Central memory CD4-positive, alpha-beta T cell (primary cell): ENCODE measurements around the gene TBC1D8.

Source experiments
- DNase-seq: peaks from one replicate; pipeline ENCODE4 v3.0.0; 2022

TBC1D8 gene

DNA sequence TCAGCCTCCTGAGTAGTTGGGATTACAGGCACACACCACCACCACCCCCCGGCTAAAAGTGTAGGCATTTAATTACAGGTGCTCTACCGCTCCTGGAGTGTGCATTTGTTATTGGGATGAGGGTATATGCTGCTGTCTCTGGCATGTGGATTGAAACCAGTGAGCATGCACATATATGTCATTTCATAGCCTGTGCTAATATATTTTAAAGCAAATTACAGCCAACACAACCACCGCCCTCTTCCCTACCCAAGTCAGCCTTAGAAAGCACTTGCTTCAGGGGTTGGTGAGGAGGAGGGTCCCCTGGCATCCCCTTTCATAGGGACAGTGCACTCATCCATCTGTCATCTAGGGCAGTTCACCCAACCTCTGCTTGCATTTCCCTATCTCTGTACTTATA is 10.5 kb upstream of the TBC1D8 start:
- no peak for DNase-seq

DNA sequence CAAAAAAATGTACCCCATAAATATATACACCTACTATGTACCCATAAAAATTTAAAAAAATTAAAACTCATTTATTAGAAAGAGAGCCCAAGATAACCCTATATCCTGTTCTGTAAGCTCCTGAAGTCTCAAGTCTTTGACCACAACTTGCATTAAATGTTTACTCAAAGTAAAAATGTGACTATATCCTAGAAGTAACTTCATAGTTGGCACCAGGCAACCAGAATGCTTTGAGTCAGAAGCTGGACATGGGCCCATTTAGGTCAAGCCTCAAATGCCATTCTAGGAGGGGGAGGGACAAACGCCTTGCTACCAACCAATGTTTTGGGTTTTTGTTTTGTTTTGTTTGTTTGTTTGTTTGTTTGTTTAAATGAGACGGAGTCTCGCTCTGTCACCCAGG is 9.3 kb upstream of the TBC1D8 start:
- DNase-seq: no peak

DNA sequence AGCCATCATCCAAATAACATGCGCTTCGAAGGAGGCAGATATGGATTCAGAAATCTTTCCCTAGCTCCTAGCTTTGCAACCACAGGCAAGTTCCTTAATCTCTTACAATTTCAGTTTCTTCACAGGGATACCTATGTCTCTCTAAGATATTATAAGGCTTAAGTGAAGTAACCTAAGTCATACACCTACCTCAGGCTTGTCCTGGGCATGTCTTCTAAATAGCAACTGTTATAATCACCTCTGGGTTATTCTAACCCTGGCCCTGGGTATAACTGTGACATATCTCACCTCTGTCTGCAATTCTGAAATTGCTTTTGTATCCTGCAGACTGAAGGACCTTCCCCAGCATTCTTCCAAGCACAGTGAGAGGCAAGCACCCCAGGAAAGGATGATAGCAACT is 8.3 kb upstream of the TBC1D8 start:
- no peak for DNase-seq

DNA sequence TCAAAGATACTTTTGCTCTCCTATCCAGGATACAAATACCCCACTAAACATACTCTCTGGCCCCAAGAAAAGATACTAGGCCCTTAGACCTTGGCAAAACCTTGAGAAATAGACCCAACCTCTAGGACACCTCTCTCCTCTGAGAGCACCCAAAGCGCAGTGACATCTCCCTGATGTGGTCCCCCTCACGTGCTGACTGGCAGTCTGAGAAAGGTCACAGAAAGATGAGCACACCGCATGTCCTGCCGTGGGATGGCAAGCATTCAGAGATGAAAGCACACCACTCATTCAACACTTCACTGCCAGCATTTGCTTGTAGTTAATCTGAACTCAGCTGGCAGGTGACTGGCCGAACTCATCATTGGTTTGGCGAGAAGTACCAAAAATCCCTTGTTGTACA is 6.1 kb upstream of the TBC1D8 start:
- DNase-seq: no peak

DNA sequence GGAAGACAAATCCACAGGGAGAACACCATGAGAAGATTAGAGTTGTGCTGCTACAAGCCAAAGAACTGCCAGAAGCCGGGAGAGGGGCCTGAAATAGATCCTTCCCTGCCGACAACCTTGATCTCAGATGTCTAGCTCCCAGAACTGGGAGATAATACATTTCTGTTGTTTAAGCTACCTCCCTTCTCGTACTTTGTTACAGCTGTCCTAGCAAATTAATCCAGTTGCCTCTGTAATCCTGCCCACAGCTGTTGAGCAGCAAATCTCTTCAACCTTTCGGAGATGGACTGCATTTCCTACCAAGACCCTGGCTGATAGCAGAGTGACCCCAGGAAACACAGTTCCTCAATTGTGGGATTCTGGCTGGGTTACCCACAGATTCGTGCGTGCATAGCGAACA is 2.6 kb upstream of the TBC1D8 start:
- DNase-seq: no peak

DNA sequence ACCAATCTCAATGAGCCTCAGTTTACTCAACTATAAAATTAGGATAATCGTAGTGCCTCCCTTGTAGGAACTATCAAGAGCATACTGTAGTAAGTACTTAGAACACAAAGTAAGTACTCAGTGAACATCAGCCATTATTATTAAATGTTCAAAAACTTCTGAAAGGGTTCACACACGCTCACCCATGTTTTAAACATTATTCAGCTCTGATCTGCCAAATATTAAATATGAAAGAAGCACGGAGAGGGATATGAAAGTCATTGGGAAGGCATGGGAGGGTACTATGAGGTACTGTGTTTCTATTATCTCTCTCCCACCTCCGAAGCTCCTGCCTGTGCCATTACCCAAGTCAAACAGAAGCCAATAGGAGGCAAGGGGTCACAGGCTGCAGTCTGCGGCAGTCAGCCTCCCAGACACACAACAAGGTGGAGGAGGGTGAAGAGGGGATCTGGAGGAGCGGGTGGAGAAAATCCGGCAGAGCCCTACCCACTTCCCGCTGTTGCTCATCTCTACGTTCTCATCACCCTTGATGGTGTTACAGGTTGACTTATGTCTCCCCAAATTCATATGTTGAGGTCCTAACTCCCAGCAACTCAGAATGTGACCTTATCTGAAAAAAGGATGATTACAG is 2.0 kb upstream of the TBC1D8 start:
- no peak for DNase-seq

DNA sequence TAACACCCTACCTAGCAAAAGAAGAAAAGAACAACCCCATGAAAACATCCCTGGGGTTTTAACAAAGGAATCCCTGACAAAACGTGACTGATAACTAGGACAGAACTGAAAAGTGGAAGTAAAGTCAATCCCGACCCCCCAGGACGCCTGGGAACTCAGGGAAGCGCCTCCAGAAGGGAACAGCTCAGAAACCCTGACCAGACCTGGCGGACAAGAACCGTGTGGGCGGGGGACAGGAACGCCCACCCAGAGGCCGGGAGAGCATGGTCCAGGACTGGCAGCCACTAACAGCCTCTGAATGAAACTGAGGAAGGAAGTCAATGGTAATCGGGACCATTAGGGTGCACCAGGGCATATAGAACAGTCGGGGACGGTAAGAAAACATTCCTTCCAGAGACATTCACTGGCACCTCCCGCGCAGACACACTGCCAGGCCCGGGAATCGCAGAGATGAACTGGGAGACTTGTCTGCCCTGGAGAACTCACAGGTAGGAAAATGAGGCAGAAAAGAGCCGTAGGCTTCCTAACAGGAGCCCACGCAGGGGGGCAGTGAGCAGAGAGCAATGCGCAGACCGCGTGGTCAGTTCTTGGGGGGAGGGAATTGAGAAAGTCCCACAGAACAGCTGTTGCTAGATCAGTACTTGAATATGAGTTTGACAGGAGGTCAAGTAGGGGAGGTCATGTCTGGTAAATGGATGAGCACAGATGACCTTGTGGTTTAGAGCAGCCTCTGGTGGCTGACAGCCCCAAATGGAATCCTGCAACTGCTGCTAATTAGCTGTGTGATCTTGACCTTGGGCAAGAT is 1.3 kb upstream of the TBC1D8 start:
- DNase-seq: no peak

DNA sequence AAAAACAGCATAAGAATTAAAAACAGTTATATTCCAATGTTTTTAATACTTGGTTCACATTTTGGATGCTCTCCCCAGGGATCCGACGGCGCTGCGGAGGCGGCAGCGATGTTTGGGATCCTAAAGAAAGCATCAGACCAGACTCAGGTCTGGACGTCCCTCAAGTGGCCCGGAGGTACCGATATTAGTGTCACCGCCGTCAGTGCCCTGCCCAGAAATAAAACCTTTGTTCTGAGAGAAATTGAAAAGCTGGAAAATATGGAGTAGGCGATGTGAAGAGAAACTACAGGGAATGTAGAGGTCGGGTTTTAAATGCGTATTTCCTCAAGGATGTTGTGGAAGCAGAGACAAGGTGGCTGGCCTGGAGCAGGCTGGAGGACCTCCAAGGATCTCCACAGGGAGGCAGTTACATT is 683 bp upstream of the TBC1D8 start:
- DNase-seq: no peak

DNA sequence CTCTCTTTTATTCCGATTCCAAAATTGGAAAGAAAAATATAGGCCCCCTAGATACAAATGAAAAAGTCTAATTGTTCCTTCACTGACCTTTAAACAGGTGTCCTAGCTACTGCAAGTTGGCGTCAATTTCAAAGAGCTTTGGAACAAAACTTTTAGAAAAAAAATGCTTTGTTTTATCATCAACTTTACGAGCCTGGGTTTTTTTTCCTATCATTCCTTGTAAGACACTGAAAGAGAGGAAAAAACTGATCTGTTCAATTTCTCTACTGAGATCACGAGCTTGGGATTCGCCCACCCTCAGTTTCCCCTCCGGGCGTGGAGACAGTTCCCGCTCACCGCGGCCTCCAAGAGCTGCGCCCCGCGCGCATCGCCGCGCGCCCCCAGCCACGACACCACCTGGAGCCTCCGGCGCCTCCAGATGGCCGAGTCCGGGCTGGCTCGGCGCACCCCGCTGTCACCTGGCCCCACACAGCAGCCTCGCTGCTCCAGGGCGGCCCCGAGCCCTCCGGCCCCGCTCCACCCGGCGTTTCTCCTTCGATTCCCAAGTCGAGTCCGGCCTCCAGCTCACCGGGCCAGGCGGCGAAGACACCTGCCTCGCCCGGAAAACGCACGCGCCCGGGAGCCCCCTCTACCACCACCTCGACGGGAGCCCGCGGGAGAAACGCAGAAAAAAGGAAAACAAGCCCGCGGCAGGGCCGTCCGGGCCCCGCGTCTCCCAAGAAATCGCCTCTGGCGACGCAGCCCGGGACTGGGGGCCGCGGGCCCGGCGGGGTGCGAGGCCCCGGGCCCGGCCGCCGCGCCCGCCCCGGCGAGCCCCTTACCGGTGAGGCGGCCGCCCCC is 656 bp downstream of the TBC1D8 start:
- no peak for DNase-seq

DNA sequence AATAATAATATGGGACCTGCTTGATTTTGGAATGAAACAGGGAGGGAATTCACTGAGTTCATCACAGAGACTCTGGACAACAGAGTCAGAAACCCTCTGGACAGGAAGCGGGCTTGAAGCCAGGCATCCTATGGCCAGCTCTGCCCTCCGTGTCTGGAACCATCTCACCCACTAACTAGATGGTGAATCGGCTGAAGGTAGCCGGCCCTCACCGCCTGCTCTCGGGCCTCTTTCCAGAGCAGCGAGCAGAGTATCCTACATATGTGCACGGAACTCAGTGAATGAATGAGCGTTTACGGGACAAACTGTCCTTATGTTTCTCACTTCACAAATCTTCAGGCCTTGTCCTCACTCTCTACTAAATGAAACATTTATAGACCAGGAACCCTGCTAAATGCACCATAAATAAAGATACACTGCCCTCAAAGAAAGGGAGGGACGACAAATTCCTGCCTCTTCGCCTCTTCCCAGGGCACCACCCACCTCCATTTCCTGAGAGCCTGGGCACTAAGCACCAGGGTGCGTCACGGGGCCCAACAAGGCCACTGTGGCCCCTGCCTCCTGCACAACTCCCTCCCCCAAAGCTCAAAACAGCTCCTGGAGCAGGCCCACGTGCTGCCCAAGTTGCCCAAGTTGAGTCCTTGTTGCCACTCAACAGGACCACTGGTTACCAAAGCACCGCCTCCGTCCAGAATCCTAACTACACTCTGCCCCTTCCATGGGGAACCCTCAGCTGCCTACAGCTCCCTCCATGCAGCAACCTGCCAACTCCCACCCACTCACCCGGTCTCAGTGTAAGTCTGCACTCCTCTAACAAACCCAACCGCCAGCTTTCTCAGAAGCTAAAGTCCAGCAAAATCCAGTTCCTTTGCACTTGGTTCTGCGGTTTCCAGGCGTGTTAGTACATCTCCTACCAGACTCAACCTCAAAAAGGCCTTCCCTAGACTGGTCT is 1.7 kb downstream of the TBC1D8 start:
- no peak for DNase-seq

DNA sequence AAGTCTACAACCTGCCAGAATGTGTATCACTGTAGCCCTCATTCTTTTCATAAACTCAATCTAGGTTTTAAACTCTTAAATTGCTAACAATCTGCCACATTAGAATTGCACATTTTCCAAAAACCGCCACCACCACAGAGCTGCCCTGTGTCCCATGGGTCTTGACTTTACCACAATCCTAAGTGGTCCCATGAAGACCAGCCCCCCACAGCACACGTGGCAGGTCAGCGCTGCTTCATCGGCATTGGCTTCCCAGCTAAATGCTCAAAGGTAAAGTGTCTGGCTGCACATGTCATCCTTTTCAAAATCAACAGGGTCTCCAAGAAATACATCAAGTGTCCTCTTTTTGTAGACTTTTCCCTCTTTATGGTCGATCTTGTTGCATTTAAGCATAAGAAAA is 2.4 kb downstream of the TBC1D8 start:
- DNase-seq: no peak

DNA sequence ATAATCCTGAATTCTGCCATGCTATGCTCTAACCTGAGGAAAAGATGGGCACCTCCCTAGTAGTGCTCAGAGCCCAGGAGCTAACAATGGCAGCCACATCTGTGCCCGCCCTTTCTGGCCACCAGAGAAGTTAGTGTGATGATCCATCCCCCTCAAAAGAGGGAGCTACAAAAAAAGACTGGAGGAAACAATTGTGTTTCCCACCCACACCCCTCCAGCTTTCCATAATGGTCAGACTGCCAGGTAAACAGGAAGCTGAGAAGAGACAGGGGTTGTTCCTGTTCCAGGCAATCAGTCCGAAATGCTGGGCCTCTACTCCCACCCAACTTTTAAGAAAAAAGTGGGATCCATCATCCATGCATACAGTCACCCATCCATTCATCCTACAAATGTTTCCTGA is 3.2 kb downstream of the TBC1D8 start:
- DNase-seq: no peak

DNA sequence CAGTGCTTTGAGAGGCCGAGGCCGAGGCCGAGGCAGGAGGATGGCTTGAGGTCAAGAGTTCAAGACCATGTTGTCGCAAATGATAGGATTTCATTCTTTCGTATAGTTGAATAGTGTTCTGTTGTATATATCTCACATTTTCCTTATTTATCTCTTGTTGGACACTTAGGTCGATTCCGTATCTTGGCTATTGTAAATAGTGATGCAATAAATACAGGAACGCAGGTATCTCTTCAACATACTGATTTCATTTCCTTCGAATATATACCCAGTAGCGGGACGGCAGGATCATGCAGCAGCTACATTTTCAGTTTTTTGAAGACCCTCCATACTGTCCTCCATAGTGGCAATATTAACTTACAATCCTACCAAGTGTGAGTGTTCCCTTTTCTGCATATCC is 4.1 kb downstream of the TBC1D8 start:
- no peak for DNase-seq

DNA sequence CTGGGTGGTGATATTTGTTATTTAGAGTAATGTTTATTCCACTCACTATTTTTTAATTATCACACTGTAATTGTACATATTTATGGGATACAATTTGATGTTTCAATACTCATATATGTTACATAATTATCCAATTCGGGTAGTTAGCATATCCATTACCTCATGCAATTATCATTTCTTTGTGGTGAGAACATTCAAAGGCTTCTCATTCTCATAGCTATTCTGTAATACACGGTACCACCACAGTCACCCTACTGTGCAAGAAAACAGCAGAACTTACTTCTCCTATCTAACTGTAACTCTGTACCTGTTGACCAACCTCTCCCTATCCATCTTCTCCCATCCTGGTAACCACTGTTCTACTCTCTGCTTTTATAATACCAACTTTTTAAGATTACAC is 4.6 kb downstream of the TBC1D8 start:
- DNase-seq: no peak

DNA sequence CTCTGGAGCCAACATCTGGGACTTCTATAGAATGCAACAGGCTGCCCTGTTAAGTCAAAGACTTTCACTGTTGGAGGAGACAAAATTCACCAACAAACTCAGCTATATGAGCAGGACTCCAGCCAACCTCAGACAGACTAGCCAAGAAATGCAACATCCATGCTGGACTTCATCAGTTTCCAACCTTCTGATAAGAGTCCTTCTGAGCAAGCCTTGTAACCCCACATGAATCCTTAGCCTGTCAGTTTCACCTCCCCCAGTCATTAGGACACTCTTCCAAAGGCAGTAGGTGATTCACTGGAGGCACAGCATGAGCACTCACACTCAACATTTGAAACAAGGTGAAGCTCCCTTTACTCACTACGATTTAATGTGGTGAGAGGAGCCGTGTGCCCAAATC is 5.8 kb downstream of the TBC1D8 start:
- DNase-seq: no peak

DNA sequence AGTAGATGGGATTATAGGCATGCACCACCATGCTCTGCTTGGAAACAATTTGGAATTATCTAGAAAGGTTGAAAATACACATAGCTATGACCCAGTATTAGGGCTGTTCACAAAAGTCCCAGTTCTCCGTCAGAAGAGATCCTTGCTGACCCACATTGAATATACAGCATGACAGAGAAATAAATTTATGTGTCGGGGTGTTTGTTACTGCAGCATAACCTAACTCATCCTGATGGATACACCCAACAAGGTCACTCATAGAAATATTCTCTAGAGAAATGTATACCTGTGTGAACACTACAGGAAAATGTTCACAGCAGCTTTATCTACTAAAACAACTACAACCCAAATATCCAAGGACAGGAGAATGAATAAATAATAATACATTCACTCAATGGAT is 9.0 kb downstream of the TBC1D8 start:
- no peak for DNase-seq

DNA sequence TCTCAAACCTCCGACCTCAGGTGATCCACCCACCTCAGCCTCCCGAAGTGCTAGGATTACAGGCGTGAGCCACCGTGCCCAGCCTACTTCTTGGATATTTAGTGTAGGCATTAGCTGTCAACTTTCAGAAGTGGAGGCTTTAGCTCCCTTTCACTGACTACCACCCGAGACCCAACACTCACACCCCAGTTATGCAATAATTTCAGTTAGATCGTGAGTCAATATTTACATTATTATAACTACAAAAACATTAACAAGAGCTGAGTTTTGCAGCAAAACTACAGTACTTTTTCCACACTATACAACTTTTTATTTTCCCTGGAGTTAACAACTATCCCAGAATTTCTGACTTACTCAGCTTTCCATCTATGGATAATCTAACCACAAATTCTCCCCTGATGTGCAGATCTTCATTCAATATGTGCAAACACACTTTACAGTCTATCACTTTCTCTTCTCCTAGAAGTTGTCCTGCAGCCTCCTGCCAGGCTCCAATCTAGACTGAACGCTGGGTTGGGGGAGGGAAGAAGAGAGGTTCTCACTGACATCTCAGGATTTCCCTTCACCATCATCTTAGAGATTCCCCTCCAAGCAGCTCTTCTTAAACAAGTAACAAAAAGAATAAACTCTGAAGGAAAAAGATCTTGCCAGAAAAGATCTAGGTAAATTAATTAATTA is 10.1 kb downstream of the TBC1D8 start:
- DNase-seq: no peak

DNA sequence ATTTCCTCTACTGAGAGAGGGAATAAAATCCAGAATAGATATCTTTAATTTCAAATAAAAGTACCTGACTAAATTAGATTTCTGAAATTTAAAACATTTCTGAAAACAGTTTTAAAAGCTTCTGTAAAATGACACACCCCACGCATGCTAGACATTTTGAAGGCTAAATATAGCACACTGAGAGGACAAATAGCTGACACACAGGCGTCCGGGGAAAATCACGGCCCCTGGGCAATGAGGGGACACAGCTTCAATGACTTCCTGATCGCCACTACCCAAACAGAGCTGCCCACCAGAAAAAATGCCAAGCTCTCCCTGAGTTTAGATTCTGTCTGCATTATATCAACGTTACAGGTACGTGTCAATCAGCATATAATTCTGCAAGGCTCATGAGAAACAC is 10.9 kb downstream of the TBC1D8 start:
- DNase-seq: no peak

DNA sequence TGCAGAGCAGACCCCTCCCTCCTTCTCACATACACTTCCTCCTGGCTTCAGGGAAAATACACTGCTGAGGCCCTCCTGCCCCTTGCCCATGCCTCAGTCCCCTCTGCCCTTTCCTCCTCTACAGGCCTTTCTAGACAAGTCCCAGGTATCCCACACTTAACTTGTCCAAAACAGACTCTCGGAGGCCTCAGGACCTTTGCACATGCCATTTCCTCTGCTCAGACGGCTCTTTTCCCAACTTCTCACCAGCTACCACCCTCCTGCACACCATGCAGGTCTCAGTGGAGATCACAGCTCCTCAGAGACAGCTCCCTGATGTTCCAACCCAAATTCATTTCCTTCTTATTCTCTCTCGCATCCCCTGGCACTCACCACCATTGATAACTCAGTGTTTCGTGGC is 11.7 kb downstream of the TBC1D8 start:
- no peak for DNase-seq

DNA sequence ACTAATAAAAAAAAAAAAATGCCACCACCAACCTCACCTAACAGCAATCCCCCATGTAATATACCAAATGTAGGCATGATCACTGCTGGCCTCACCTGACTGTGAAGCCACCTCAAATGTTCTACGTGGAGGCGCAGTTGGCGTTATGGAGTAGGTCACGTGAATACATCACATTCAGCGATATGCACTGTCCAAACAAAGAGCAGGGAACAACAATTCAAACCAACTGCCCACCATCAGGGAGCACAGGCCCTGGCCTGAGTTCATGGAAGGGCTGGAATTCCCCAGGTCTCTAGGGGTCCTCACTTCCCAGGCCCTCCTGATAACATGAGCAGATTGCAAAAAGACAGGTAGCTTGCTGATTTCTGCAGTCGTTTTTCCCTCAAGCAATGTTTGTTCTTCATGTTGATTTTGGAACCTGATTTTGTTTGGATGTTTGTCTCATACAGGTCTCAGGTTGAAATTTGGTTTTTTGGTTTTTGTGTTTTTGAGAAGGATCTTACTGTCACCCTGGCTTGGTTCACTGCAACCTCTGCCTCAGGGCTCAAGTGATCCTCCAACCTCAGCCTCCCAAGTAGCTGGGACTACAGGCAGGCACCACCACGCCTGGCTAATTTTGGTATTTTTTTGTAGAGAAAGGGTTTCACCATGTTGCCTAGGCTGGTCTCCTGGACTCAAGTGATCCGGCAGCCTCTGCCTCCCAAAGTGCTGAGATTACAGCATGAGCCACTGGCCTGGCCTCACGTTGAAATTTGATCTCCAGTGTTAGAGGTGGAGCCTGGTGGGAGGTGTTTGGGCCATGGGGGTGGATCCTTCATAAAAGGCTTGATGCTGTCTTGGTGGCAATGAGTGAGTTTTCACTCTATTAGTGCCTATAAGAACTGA is 15.5 kb downstream of the TBC1D8 start:
- DNase-seq: no peak

DNA sequence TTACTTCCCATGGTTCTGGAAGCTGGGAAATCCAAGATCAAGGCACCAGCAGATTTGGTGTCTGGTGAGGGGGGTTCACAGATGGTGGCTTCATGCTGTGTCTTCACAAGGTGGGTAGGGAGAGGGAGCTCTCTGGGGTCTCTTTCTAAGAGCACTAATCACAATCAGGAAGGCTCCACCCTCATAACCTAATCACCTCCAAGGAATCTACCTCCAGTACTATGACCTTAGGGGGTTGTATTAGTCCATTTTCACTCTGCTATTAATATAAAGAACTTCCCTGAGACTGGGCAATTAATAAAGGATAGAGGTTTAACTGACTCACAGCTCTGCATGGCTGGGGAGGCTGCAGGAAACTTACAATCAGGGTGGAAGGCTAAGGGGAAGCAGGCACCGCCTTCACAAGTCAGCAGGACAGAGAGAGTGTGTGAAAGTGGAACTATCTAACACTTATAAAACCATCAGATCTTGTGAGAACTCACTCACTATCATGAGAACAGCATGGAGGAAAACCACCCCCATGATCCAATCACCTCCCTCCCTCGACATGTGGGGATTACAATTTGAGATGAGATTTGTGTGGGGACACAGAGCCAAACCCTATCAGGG is 17.6 kb downstream of the TBC1D8 start:
- no peak for DNase-seq
